Lung (tissue), 12 donors: ENCODE data around the gene KRTAP6-3. TPM values are rescaled to one million over a fixed set of nuclear protein-coding genes. Genes with fewer than 3 reads are reported as not detected.

Source experiments
- ATAC-seq: fragments of 200-7000 bp; cut with Tn5 transposase; one replicate; pipeline ENCODE4 v1.9.1; 2020; ENCODE audit warnings: moderate number of reproducible peaks; ENCODE audit not compliant: insufficient read depth, low FRiP score
- DNase-seq, 3 donors: peaks; one replicate each; pipeline ENCODE4 v3.0.0-alpha.2; 2013 to 2017
- H3K27ac ChIP-seq, 2 donors: one replicate each; pipeline ENCODE4 v1.5.1; 2013; ENCODE audit warnings: mild to moderate bottlenecking in 2 of 2, moderate library complexity in 2 of 2, control low read depth in 1 of 2, inconsistent platforms in 1 of 2, low read depth in 1 of 2, low read length in 1 of 2
- H3K27me3 ChIP-seq, 3 donors: one replicate each; pipeline ENCODE4 v1.5.1; 2013; ENCODE audit warnings: low read length in 2 of 3; ENCODE audit not compliant: control insufficient read depth in 3 of 3, insufficient read depth in 3 of 3
- H3K36me3 ChIP-seq, 4 donors: one replicate each; pipeline ENCODE4 v1.5.1; 2013; ENCODE audit warnings: low read length in 4 of 4, mild to moderate bottlenecking in 1 of 4, moderate library complexity in 1 of 4; ENCODE audit not compliant: control insufficient read depth in 4 of 4, insufficient read depth in 4 of 4
- H3K4me1 ChIP-seq, 5 donors: one replicate each; pipeline ENCODE4 v1.5.1; 2013; ENCODE audit warnings: low read length in 5 of 5, mild to moderate bottlenecking in 2 of 5, moderate library complexity in 1 of 5; ENCODE audit not compliant: control insufficient read depth in 5 of 5, insufficient read depth in 5 of 5
- H3K4me3 ChIP-seq: one replicate; pipeline ENCODE4 v1.5.1; 2013; ENCODE audit warnings: mild to moderate bottlenecking, control low read depth, moderate library complexity
- H3K9ac ChIP-seq, 2 donors: one replicate each; pipeline ENCODE4 v1.5.1; 2013; ENCODE audit warnings: low read length in 2 of 2, control low read depth in 1 of 2; ENCODE audit not compliant: insufficient read depth in 1 of 2
- H3K9me3 ChIP-seq, 4 donors: one replicate each; pipeline ENCODE4 v1.5.1; 2013; ENCODE audit warnings: low read length in 3 of 4, mild to moderate bottlenecking in 1 of 4, moderate library complexity in 1 of 4; ENCODE audit not compliant: control insufficient read depth in 4 of 4, insufficient read depth in 3 of 4
- CTCF ChIP-seq: IDR thresholded peaks from 2 replicates; pipeline ENCODE4 v1.5.1; 2012; ENCODE audit warnings: mild to moderate bottlenecking; ENCODE audit errors: control extremely low read depth, extremely low read depth
- WGBS, 2 donors: extraction: QIAGEN DNeasy Blood & Tissue Kit; methylation state at CpG; one replicate each; pipeline ENCODE4 v1.1.7; 2013; 5-methylcytosine and 5-hydroxymethylcytosine counted together
- polyA plus RNA-seq, 2 donors: library from polyadenylated mRNA; stranded (reverse); fragments of 200-250 nt; gene quantifications; one replicate each; pipeline ENCODE4 v1.2.1, GENCODE V29; 2013
- total RNA-seq, 2 donors: library from RNA; depleted of rRNA in 1 of 2; stranded (reverse); fragments of >200 nt in 1 of 2; gene quantifications; one replicate each; pipeline ENCODE4 v1.2.1, GENCODE V29; 2014 to 2021
- donor health status: control.
- donor health status: control.
- donor health status: Bipolar disorder and iron deficiency.
- donor health status: healthy.
- donor health status: DM: yes; HTN: yes; CAD: no.

Gene KRTAP6-3
- total and polyA plus RNA-seq, 4 donors, result not detected

GRCh38 chr21:30605968-30606367 is 13.7 kb downstream of the KRTAP6-3 start:
- Histone ChIP-seq H3K36me3 (no peaks in the 10 kb centered on the region), H3K27me3 (no peaks in the 10 kb centered on the region), H3K4me1 (no peaks in the 10 kb centered on the region), H3K9ac (no peak overlapping the region), H3K4me3 (no peak overlapping the region), H3K9me3 (no peaks in the 10 kb centered on the region), H3K27ac (no peak overlapping the region)
- ATAC-seq (no peak), DNase-seq (no peak)
- no peak for TF ChIP-seq CTCF
- 88 to 93% methylated on average over 2 of the region's 2 CpGs for WGBS, 2 donors

- H3K36me3 ChIP-seq, result no peaks in the 10 kb centered on the region
Observed at GRCh38 chr21:30612132-30612531, 19.9 kb downstream of the KRTAP6-3 start.

GRCh38 chr21:30613836-30614235 is 21.6 kb downstream of the KRTAP6-3 start, which contains the start of gene KRTAP6-1:
TSS of gene KRTAP6-1 (minus strand) at chr21:30613930. CDS start at chr21:30613904, 26 bp downstream.
- 71 to 78% methylated on average over 2 of the region's 2 CpGs for WGBS, 2 donors
- DNase-seq, result no peak
- no peaks in the 10 kb centered on the region for H3K4me1 ChIP-seq
- H3K4me3 ChIP-seq, result no peak within 1 kb of the TSS
- H3K27ac ChIP-seq, result no peak within 1 kb of the TSS
- no peaks in the 10 kb centered on the region for H3K36me3 ChIP-seq
- TF ChIP-seq CTCF, result no peak
- H3K9ac ChIP-seq, result no peak within 1 kb of the TSS
- no peak for ATAC-seq
- no peaks in the 10 kb centered on the region for H3K9me3 ChIP-seq
- no peaks in the 10 kb centered on the region for H3K27me3 ChIP-seq

More at GRCh38 chr21:30612132-30612531, 19.9 kb downstream of the KRTAP6-3 start:
- DNase-seq, result no peak
- Histone ChIP-seq H3K9ac (no peak overlapping the region), H3K9me3 (no peaks in the 10 kb centered on the region), H3K4me1 (no peaks in the 10 kb centered on the region), H3K4me3 (no peak overlapping the region), H3K27ac (no peak overlapping the region), H3K27me3 (no peaks in the 10 kb centered on the region)
- TF ChIP-seq CTCF, result no peak
- ATAC-seq, result no peak
- 80 to 82% methylated on average over 2 of the region's 2 CpGs for WGBS, 2 donors

GRCh38 chr21:30615199-30615598 is 23.0 kb downstream of the KRTAP6-3 start:
- no peak for DNase-seq
- no peak for TF ChIP-seq CTCF

More at GRCh38 chr21:30615199-30615598, 23.0 kb downstream of the KRTAP6-3 start:
- no peak overlapping the region for H3K4me3 ChIP-seq
- no peak for ATAC-seq
- H3K27ac ChIP-seq, result no peak overlapping the region
- no peak overlapping the region for H3K9ac ChIP-seq
- H3K9me3 ChIP-seq, result no peaks in the 10 kb centered on the region
- no peaks in the 10 kb centered on the region for H3K27me3 ChIP-seq
- no peaks in the 10 kb centered on the region for H3K4me1 ChIP-seq
- no peaks in the 10 kb centered on the region for H3K36me3 ChIP-seq
